Measurements from ENCODE around the gene FHL5. TPM values are rescaled to one million over a fixed set of nuclear protein-coding genes. Genes with fewer than 3 reads are reported as not detected.

FHL5 gene
- total RNA-seq, 4 donors from 2014 or later, result 2.1 to 10.7 (median 3.7) TPM

DNA sequence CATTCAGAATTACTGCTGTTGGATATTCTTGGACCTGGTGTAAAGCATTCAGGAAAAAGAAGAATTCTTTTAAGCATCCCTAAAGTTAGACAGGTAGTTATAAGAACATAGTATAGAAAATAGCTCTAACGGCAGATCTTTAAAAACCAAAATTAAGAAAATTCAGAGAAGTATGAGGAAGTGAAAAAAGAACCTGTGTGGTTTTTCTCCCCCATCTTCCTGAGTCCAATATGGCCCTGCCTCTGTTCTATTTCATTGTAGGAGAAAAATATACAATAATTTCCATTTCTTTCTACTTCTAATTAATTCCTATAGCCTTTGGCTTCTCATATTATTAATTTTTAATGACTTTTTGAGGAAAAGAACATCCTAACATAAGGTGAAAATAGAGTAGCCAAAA lies 47.1 kb downstream of the FHL5 start:
- no peak for TF ChIP-seq POLR2A (IDR thresholded peaks at IDR 0.05)
- TF ChIP-seq, protein P1, sequence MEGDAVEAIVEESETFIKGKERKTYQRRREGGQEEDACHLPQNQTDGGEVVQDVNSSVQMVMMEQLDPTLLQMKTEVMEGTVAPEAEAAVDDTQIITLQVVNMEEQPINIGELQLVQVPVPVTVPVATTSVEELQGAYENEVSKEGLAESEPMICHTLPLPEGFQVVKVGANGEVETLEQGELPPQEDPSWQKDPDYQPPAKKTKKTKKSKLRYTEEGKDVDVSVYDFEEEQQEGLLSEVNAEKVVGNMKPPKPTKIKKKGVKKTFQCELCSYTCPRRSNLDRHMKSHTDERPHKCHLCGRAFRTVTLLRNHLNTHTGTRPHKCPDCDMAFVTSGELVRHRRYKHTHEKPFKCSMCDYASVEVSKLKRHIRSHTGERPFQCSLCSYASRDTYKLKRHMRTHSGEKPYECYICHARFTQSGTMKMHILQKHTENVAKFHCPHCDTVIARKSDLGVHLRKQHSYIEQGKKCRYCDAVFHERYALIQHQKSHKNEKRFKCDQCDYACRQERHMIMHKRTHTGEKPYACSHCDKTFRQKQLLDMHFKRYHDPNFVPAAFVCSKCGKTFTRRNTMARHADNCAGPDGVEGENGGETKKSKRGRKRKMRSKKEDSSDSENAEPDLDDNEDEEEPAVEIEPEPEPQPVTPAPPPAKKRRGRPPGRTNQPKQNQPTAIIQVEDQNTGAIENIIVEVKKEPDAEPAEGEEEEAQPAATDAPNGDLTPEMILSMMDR (IDR thresholded peaks at IDR 0.05), result no peak
- no peaks in the 10 kb centered on the region for H3K36me3 ChIP-seq
- H3K4me1 ChIP-seq, result no peaks in the 10 kb centered on the region

DNA sequence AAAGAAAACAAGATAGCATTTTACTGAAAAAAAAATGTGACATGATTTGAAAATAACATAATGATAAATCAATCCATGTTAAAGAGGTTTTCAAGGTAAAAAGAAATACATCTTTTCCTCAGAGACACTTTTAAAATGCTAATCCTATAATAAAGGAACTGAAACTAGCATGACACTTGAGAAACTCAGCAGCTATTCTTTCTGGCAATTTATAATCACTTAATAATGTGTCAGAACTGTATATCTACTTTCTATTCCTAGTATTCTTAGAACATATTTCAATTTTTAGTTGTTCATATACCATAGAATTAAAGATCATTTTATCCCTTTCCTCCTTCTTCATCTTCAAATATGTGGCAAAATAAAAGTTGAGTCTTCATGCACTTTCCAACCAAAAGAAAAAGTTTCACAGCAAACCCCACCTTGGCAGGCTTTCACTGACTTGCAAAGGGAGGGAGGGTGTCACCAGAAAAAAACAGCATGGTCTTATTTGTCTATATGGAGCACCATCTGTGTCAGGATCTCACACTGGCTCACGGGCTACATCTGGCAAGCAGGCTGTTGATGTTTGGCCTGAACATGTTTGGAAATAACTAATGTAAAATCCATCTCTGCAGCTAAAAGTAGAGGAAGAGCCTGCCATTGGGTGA lies 48.5 kb downstream of the FHL5 start:
- no peaks in the 10 kb centered on the region for H3K36me3 ChIP-seq
- TF ChIP-seq, protein P1 (IDR thresholded peaks at IDR 0.05), result no peak
- no peak for TF ChIP-seq POLR2A (IDR thresholded peaks at IDR 0.05)
- DNase-seq, result no peak
- H3K4me1 ChIP-seq, result no peaks in the 10 kb centered on the region
- H3K9me3 ChIP-seq, result no peaks in the 10 kb centered on the region
- no peak overlapping the region for H3K4me3 ChIP-seq
- H3K27me3 ChIP-seq, result no peaks in the 10 kb centered on the region
- no peak overlapping the region for H3K27ac ChIP-seq

More for the DNA sequence above, 47.1 kb downstream of the FHL5 start:
- H3K27me3 ChIP-seq, result no peaks in the 10 kb centered on the region
- no peak overlapping the region for H3K27ac ChIP-seq
- H3K4me3 ChIP-seq, result no peak overlapping the region
- no peaks in the 10 kb centered on the region for H3K9me3 ChIP-seq
- DNase-seq, result no peak

DNA sequence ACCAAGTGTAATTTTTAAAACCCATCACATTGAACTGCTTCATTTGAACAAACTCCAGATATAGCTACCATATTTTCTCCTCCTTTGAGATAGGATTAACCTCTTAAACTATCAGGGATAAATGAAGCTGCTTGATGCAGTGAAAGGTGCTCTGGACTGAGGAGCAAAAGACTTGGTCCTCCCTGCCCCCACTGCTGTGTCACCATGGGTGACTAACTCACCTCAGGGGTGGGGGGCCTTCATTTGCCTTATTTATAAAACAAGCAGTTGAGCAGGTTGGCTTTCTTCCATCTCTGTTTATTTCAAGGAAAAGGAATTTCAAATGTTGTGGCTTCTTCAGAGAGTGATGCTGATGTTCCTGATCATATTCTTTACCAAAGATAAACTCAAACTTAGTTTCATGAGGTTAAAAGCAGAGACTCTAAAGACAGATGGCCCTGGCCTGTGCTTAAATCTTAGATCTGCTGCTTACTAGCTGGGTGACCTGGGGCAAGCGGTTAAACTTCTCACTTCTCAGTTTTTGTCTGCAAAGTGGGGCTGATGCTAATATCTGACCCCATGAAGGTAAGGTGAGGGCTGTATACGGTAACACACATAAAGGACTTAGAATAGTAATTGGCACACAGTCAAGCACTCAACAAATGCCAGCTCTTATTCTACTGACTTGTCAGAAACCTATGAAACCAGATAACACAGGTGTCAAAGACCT lies 50.5 kb downstream of the FHL5 start:
- no peak for DNase-seq
- H3K27ac ChIP-seq, result no peak overlapping the region
- no peaks in the 10 kb centered on the region for H3K36me3 ChIP-seq
- TF ChIP-seq POLR2A (IDR thresholded peaks at IDR 0.05), result no peak
- TF ChIP-seq, protein P1 (IDR thresholded peaks at IDR 0.05), result no peak
- H3K27me3 ChIP-seq, result no peaks in the 10 kb centered on the region
- H3K9me3 ChIP-seq, result no peaks in the 10 kb centered on the region
- no peak overlapping the region for H3K4me3 ChIP-seq
- H3K4me1 ChIP-seq, result no peaks in the 10 kb centered on the region

DNA sequence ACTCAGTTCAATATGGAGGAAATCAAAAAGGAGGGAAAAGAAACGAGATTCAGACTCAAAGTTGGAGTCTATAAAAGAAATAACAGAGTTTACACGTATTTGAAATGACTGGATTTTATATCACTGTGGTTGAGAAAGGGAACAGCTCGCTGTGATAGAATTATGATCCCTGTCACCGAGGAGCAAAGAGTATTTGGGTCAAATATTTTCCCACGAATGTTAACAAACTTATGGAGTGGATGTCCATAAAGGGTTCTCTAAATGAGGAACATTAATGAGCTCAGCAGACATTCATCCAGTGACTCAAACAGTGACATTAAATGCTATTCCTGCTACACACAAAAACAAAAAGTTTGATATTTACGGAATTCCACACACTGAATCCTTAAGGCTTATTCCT lies 57.9 kb downstream of the FHL5 start:
- no peaks in the 10 kb centered on the region for H3K27me3 ChIP-seq
- no peaks in the 10 kb centered on the region for H3K4me1 ChIP-seq
- no peak overlapping the region for H3K27ac ChIP-seq
- H3K4me3 ChIP-seq, result no peak overlapping the region
- DNase-seq, result no peak
- no peak for TF ChIP-seq POLR2A (IDR thresholded peaks at IDR 0.05)
- TF ChIP-seq, protein P1 (IDR thresholded peaks at IDR 0.05), result no peak
- H3K9me3 ChIP-seq, result no peaks in the 10 kb centered on the region
- no peaks in the 10 kb centered on the region for H3K36me3 ChIP-seq

DNA sequence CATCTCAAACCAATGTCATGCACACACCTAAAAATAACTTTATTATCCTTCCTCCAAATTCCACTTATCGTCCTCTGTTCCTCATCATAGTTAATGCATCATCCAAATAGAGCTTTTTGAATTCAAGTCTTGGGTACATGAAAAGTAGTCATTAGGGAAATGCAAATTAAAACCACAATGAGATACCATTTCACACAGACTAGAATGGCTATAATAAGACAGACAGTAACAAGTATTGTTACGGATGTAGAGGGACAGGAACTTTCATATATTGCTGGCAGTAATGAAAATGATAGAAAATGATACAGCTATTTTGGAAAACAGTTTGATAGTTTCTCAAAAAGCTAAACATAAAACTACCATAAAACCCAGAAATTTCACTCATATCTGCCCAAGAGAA lies 59.1 kb downstream of the FHL5 start:
- DNase-seq, result no peak
- H3K4me3 ChIP-seq, result no peak overlapping the region
- no peaks in the 10 kb centered on the region for H3K27me3 ChIP-seq
- H3K4me1 ChIP-seq, result no peaks in the 10 kb centered on the region
- no peak for TF ChIP-seq POLR2A (IDR thresholded peaks at IDR 0.05)
- TF ChIP-seq, protein P1 (IDR thresholded peaks at IDR 0.05), result no peak
- H3K36me3 ChIP-seq, result no peaks in the 10 kb centered on the region
- no peaks in the 10 kb centered on the region for H3K9me3 ChIP-seq
- no peak overlapping the region for H3K27ac ChIP-seq

Measured in Peyer's patch (tissue), 4 donors.